HG03439 (cell line): Measurements from ENCODE around the gene DYNLT3.
A peak's percentile ranks its signal among the peaks of the same experiment; 100 is the strongest.

Experiments used
- ATAC-seq: cut with Tn5 transposase; IDR thresholded peaks from one replicate; pipeline ENCODE4 v1.9.1; 2021; ENCODE audit warnings: mild to moderate bottlenecking, moderate library complexity; ENCODE audit not compliant: unreplicated experiment

Gene DYNLT3, protein sequence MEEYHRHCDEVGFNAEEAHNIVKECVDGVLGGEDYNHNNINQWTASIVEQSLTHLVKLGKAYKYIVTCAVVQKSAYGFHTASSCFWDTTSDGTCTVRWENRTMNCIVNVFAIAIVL

DNA sequence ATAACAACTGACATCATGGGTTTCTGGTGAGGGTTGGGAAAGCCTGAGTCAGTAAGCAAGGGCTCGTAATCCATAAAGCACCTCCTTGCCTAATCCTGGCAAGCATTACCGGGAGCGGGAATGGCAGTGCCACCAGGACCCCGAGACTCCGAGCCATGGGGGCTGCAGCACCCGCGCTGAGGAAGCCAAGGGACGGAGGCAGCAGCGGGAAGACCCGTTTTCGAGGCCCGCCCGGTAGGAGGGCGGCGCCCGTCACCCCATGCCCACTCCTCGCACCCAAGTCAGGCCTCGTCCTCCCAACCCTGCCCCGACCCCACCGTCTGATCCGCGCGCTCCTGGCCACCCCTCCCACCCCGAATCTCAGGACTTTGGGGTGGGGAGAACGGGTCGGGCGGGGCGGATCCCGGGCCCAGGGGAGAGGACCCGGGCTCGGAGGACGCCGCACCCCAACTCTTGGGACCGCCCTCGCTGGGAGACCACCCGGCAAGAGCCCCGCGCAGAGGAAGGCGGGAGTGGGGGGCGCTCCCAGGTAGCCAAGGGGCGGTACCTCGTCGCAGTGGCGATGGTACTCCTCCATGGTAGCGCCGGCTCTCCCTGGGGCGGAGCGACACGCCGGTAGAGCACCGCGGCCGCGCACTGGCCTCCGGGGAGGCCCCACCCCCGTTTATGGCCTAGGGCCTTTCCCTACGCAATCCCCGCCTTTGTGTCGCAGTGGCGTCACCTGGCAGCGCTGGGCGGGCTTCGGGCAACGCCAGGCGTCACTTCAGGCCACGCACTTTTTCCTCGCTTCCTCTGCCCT, at the start of gene DYNLT3:
Gene DYNLT3 (minus strand): TSS at position 638 of the 799 bp plus-strand sequence. CDS start 61 bp downstream, at position 577.
- ATAC-seq = peak; percentile 99

DNA sequence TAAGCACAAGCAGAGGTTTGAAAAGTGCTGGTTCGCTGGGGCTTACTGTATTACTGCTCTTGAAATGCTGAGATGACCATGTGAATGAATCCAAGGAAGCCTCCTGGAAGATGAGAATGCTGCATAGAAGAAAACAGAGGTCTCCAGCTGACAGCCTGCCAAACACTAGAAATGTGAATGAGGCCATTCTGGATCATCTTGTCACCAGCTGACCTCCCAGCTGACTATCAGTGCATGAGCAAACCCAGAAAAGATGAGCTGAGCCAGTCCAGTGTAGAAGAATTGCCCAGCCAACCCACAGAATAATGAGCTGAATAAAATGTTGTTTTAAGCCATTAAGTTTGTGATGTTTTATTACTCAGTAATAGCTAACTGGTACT, 49.1 kb upstream of the DYNLT3 start:
- no peak for ATAC-seq

DNA sequence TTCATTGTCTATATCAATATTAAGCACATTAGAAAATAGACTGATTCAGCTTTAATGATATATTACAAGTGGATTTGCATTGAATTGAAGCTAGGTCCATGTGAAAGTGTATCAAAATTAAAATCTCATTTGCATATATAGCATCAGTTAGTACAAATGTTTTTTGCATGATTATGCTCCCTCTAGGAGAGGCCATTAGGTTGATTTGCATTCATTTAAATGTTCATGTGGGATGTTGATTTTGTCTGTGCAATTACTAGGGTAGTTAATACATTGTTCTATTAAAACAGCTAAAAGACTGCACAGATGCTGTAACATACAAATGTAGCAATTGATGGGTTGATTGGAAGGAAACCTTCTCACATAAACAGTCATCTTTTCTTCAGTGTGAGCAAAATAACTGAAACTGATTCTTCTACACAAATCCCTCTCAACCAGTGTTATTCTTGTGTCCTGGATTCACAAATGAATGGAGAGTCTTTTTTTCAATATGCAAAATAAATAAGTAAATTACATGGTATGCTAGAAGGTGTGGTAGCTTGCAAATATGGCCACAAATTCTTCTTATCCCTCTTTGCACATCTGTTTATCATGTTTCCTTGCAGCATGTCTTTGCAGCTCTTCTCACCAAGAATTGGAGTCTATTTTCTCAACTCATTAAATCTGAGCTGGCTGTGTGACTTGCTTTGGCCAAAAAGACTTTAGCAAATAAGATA, 48.6 kb upstream of the DYNLT3 start:
- ATAC-seq = no peak

DNA sequence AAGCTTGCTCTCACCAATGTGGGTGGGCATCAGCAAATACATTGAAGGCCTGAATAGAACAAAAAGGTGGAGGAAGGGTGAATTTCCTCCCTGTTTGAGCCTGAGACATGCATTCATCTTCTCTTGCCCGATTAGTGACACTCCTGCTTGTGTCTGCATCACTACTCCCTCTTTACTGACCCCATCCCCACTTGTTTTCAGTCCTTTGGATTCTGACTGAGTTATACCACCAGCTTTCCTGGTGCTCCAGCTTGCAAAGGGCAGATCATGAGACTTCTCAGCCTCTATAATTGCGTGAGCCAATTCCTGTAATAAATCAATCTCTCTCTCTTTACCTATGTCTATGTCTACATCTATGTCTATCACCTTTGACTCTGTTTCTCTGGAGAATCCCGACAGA, 47.4 kb upstream of the DYNLT3 start:
- ATAC-seq = no peak

DNA sequence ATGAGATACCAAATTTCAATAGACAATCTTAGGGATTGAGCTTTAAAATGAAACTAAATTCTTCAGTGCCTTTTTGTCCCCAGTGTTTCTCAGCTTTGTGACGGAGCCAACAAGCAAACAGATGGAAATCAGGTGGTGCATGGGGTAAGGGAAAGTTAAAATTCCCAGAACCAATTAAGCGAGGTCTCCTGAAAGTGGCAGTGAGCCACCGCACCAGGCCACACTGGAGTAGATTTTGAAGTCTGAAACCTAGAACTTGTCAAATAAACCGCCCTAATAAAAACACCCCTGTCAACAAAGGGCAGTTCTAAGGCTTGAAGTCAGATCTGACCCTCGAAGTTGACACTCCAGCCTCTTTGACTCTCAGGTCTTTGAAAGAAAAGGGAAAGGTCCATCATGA, 40.6 kb upstream of the DYNLT3 start:
- no peak for ATAC-seq

DNA sequence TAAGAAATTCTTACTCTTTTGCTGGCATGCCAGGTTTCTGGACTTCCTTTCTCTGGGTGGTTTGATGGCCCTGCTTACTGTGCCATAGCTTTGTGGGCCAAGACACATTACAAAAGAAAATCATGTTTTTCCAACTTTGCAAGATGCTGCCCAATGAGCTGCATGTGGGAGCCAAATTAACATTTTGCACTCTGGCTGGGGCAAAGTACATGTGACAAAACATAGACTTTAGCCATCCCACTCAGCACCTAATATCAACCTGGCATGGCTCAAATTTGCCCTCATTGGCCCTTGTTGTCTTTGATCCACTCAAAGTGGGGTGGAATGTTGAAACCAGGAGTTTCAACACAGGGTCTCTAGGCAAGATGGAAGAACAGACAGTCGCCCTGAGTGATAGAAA, 40.0 kb upstream of the DYNLT3 start:
- no peak for ATAC-seq

DNA sequence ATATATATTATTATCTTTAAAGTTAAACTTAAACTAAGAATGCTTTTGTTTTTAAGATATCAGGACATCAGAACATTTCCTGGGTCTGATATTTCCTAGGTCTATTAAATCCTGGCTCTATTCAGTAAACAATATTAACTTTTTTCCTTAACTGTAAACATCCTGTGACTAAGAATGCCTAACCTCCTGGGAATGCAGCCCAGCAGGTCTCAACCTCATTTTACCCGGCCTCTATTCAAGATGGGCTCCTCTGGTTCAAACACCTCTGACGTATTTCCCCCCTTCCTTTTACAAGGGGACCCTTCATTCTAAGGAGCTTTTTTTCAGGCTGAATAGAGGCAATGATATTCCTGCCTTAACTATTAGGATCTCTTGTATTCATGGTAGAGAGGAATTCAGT, 35.8 kb upstream of the DYNLT3 start:
- ATAC-seq = no peak

DNA sequence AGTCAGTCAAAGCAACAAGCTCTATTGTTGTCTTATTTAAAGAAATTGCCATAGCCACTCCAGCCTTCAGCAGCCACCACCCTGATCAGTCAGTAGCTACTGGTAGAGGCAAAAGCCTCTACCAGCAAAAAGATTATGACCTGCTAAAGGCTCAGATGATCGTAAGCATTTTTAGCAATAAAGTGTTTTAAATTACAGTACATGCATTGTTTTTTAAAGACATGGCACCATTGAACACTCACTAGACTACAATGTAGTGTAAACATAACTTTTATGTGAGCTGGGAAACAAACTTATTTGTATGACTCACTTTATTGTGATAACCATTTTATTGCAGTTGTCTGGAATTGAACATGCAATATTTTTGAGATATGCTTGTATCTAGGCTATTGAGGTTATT, 32.3 kb upstream of the DYNLT3 start:
- no peak for ATAC-seq

DNA sequence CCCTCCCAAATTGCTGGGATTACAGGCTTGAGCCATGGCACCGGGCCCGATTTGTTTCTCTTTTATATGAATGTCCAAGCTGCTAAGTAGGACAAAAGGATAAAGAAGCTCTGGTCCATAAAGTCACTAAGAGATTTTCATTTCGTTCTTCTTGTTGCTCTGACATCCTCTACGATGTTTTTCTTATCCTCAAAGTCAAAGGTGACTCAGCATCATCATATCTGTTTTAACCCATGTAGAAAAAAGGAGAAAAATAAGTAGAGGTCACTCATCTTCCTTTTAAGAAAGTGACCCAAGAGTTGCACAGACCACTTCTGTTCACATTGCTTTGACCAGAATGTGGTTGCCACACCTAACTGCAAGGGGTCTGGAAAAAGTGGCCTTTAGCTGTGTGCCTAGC, 29.3 kb upstream of the DYNLT3 start:
- no peak for ATAC-seq

DNA sequence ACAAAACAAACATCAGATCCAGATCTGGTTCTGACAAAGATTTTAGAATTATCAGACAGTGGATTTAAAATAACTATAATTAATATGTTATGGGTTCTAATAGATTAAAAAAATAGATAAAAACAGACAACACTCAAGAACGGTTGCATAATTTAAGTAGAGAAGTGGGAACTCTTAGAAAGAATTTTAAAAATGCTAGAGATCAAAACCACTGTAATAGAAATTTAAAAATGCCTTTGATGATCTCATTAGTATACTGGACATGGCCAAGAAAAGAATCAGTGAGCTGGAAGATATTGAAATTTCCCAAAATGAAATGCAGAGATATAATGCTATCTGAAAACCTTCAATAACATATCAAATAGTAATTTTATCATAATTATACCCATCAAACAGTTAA, 28.3 kb upstream of the DYNLT3 start:
- ATAC-seq = no peak

DNA sequence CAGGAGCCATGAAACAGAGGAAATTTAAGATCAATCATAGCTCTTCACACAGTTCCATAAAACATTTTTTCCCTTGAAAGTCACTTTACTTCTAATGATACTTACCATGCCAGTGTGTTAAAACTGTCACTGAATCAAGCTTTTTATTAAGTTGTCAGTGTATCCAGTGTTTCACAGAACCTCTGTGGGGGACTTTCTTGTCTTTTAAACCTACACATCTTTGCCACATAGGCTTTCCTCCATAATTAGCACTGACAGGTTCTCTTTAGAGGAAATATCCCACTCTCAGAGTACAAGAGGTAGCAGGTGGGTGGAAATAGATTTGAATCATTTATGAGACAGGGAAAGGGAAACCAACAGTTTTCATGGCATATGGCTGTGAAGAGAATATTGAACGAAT, 25.8 kb upstream of the DYNLT3 start:
- no peak for ATAC-seq

DNA sequence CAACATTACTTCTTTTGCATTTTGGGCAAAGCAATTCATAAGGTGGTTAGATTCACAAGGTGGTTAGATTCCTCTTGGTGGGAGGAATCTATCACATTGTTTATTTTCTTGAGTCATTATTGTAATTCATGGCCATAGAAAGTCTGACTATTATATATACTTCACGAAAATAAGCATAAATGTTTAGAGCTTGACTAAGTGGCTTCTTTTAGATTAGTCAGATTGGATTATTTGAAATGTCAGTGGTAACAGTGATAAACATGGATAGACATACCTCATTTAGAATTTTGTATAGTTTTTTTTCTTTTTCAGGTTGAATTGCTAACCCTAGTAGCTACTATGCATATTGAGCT, 24.9 kb upstream of the DYNLT3 start:
- no peak for ATAC-seq

DNA sequence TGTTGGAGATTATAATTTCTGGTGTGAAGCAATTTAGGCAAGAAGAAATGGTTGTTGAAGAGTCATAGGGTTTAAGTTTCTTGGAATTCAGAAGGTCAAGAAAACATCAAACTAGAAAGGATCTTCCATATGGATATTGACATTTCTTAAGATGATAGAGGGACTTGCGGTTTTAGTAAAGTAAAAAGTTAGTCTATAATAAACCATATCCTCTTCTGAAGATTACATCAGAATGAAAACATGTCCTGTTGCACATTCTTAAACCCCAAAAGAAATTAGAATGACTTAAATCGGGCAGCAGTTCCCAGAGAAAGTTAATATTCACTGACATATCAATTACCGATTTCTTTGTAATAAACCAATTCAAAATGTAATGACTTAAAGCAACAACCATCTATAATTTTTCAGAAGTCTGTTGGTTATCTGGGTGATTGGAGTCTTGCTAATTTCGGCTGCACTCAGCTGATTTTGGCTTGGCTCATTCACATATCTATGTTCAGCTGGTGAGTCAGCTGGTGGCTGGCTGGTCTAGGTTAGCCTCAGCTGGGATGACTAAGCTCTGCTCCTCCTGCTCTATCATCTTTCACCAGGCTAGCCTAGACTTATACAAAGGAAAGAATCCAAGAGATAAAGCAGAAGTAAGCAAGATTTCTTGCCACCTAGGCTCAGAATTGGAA, 24.4 kb upstream of the DYNLT3 start:
- no peak for ATAC-seq

DNA sequence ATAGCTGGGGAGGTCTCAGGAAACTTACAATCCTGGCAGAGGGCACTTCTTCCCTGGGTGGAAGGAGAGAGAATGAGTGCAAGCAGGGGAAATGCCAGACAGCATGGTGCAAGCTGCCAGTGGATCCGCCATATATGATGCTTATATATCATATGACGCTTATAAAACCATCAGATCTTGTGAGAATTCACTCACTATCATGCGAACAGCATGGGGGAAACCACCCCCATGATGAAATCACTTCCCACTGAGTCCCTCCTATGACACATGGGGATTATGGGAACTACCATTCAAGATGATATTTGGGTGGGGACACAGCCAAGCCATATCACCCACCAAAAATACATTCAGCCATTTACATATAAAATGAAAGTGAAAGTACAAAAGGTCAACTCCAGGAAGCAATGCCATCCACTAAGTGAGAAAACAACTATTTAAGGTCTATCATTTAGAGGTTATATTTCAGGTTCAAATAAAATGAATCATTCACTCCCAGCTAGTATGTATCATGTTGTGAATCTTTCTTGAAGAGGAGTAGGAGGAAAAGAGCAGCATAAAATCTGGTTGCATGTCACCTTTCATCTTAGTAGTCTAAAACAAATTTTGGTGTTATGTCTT, 20.3 kb upstream of the DYNLT3 start:
- no peak for ATAC-seq

DNA sequence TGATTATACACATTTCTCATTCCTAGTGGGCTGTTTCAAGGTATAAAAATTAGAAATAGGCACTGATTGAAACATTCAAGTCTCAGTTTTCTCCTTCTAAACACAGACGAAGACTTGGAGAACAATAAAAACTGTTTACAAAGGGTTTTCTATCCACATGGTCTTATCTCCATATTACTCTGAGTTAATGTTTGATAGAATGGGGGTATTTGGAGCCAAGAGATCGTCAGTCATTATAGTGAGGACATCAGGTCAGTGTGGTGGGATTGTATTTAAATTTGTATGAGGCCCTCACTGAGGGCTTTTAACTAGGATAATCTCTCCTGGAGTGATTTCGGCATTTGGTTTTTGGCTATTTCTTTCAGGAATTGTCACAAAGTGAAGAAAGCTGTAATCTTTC, 16.4 kb upstream of the DYNLT3 start:
- no peak for ATAC-seq

DNA sequence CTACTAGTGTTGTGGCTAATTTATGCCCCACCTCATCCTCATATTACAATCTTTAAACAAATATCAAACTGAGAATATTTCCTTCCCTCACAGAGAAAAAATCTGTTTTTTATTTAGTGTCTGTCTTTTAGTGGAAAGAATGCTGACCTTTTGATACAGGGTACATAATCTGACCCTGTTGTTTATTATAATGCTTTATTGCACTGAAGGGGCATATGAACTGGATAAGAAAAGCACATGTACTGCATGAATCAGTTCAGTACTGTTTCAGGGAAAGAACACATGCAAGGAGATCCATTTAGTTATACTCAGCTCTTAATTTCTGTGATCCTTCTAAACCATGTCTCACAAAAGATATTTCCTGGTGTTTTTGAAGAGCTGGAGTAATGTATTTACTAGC, 15.5 kb upstream of the DYNLT3 start:
- ATAC-seq = no peak

DNA sequence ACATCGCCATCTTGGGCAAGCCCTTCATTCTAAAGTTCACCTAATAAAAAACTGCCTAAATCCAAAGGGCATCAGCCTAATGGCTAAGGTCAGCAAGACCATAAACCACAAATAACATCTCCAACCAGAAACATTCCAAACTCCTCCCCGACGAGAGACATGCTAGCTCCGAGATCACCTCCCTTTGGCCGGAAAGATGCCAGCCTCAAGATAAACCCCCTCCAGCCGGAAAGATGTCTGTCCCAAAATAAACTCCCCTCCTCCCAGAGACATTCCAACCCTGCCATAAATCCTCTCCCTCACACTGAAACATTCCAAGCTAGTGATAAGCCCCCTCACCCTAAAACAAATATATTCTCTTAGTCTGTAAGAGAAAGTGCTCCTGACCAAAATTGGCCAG, 13.3 kb upstream of the DYNLT3 start:
- no peak for ATAC-seq

DNA sequence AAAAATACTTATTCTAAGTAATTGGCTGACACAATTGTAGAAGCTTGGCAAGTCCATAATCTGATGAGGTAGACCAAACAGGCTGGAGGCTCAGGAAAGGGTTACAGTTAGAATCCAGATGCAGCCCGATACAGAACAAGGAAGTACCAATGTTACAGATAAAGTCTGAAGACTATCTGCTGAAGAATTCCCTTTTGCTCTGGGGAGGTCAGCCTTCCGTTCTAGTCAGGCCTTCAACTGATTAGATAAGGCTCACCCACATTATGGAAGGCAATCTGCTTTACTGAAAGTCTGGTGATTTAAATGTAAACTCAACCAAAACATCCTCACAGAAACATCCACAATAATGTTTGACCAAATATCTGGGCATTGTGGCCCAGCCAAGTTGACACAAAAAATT, 7.4 kb upstream of the DYNLT3 start:
- no peak for ATAC-seq

DNA sequence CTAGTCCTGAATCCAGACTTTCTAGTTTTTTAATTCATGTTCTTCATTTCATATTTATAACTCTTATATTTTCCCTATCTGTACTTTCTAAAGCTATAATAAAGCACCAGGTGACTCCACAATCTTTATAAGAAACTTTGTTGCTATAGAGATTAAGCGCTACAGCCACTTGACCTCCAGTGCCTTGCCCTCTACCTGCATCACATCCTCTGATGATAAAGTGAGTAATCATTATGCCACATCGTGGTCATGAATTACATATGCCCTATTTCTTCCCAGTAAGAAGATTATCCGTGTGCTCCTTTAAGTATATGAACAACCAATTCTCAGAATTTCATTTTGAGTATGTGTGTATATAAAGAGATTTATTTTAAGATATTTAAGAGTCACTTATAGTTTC, 6.8 kb upstream of the DYNLT3 start:
- no peak for ATAC-seq

DNA sequence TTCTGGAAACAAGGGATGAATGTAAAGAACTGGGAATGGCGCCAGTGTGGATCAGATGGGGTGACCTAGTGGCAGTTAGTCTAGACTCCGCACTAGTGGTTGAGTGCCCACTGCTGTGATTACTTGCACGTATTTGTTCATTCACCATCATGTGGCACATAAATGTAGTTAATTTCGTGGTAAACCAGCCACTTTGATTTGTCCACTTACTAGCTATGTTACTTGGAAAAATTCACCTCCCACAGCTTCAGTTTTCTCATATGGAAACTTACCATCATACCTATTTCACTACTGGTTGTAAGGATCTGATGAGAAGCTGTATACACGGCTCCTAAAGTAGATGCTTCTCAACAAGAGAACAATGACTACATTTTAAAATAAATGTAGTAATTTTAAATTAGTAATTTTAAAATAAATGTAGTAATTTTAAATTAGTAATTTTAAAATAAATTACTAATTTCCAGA, 394 bp upstream of the DYNLT3 start:
- no peak for ATAC-seq

DNA sequence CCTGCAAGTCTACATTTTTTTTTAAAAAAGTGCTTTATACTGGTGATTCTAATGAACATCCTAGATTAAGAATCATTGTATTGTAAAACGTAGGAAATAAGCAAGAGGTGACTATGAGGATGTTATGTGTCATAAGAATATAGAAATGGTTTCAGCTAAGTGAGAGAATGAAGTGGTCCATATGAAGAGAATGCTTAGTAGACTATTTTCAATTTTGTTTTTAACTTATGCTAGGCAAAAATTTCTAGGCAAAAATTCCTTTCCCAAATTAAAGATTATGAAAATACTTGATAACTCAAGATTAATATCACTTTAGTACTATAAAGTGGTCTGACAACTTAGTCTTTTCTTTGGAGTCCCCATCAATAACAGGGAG, 825 bp downstream of the DYNLT3 start:
- ATAC-seq = no peak
